Colon (tissue), 2 donors: ENCODE results near the gene CES2.
"Not testable (repeated sequence)": the region's sequence is repeated elsewhere in the genome, so short reads cannot be mapped to it uniquely, and the experiment has no call there.

ENCODE experiments used
- FAIRE-seq: peaks from 2 replicates; lab custom pipeline; 2012; peaks lifted over from hg19 to GRCh38; lab: Jason Lieb, UNC
- donor health status: control.
- donor health status: control.

CES2 gene, protein sequence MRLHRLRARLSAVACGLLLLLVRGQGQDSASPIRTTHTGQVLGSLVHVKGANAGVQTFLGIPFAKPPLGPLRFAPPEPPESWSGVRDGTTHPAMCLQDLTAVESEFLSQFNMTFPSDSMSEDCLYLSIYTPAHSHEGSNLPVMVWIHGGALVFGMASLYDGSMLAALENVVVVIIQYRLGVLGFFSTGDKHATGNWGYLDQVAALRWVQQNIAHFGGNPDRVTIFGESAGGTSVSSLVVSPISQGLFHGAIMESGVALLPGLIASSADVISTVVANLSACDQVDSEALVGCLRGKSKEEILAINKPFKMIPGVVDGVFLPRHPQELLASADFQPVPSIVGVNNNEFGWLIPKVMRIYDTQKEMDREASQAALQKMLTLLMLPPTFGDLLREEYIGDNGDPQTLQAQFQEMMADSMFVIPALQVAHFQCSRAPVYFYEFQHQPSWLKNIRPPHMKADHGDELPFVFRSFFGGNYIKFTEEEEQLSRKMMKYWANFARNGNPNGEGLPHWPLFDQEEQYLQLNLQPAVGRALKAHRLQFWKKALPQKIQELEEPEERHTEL

GRCh38 chr16:66935314-66936011 lies at the start of gene CES2:
Gene CES2 (plus strand): TSS chr16:66935516. CDS start chr16:66935636, 120 bp downstream.
- no peak for FAIRE-seq

DNA sequence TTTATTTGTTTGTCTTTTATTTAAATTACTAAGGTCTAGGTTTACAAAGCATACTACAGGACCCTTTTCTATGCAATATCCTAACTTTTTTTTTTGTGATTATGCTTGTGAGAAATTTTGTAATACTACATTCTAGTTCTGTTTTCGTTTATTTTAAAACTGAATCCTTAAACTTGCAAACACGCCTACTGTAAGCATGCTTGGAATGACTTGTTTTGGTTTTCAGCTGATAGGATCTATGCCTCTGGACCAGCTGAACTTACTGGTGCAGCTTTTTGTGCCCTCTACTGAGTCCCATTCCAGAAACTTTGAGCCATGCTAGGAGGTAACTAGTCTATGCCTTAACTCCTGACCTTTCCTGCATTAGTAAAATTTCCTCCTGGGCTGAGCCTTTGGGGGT lies 49.0 kb upstream of the CES2 start:
- FAIRE-seq = no peak

DNA sequence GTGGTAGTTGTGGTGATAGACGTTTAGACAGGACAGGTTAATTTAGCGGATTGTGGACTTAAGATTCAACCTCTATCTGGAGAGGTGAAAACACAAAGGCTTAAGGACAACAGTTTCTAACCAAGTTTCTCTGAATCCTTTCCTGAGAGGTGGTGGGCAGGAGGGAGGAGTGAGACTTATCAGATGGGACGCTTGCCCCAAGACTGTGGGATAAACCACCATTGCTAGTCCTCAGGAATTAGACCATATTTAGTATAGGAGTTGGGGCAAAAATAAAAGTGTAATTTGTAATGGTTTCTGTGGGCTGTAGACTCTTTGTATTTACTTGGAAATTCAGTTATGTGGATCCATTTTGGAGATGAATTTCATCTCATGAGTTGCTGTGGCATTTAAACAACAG lies 48.4 kb upstream of the CES2 start:
- no peak for FAIRE-seq

GRCh38 chr16:66888647-66889615 lies 46.4 kb upstream of the CES2 start:
- no peak for FAIRE-seq

GRCh38 chr16:66889622-66890021 lies 45.7 kb upstream of the CES2 start:
- FAIRE-seq = no peak

GRCh38 chr16:66890799-66891198 lies 44.5 kb upstream of the CES2 start:
- FAIRE-seq = no peak

- FAIRE-seq = no peak
Measured at GRCh38 chr16:66891360-66891759, 44.0 kb upstream of the CES2 start.

DNA sequence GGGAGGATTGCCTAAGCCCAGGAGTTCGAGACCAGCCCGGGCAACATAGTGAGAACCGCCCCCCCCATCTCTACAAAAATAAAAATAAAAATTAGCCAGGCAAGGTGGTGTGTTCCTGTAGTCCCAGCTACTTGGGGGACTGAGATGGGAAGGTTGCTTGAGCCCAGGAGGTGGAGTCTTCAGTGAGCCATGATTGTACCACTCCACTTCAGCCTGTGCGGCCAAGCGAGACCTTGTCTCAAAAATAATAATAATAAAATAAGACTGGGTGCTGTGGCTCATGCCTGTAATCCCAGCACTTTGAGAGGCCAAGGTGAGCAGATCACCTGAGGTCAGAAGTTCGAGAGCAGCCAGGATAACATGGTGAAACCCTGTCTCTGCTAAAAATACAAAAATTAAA lies 43.5 kb upstream of the CES2 start:
- no peak for FAIRE-seq

DNA sequence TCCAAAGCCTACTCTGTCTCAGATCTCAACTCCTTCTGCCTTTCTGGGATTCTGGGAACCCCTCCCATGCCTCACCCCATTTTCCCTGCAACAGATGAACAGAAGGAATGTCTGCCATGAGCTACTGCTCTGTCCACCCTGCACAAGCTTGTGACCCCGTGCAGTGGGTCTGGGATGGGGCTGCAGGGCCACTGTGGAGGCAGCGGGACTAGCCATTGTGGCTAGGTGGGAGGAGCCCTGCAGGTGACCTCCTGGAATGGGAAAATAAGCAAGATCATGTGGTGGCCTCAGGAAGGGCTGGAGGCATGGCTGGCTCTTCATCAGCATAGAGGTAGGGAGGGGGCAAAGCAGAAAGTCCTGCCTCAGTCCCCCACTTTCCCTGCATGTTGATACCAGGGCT lies 41.3 kb upstream of the CES2 start:
- FAIRE-seq = no peak

- no peak for FAIRE-seq
Measured at GRCh38 chr16:66894948-66895688, 40.2 kb upstream of the CES2 start.

DNA sequence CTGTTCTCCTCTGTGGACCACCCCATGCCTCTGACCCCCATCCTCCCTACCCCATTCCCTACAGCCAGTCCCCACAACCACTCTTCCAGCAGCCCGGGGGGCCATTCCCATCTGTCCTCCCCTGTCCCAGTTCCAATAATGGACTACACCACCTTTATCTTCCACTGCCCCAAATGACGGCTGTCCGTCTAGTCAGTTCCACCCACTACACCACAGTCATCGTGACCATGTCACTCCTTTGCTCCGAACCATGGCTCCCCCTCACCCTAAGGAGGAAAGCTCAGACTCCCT lies 39.7 kb upstream of the CES2 start:
- FAIRE-seq = no peak

DNA sequence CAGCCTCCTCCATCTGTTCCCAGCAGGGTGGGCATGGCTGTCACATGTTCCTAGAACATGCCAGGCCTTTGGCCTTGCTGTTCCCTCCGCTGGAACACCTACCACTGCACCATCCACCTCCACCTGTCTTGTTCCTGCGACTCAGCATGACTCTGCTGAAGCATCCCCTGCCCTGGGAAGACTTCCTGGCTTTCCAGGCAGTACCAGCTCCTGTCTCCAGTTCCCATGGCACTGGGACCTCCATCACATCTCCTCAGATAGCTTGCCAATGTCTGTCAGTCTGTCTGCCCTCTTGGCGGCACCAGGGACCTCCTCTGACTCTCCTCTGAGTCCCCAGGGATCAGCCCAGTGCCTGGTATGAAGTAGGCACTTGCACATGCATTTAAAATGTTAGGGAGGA lies 39.3 kb upstream of the CES2 start:
- FAIRE-seq = no peak

- not testable (repeated sequence) for FAIRE-seq
Measured at GRCh38 chr16:66896682-66897081, 38.6 kb upstream of the CES2 start.

GRCh38 chr16:66898207-66898606 lies 37.1 kb upstream of the CES2 start:
- FAIRE-seq = no peak

- no peak for FAIRE-seq
Measured at GRCh38 chr16:66898933-66899309, 36.4 kb upstream of the CES2 start.

GRCh38 chr16:66899310-66899944 lies 35.9 kb upstream of the CES2 start:
- no peak for FAIRE-seq

- no peak for FAIRE-seq
Measured at GRCh38 chr16:66899945-66900710, 35.2 kb upstream of the CES2 start.

- no peak for FAIRE-seq
Measured at GRCh38 chr16:66900721-66901441, 34.4 kb upstream of the CES2 start.

DNA sequence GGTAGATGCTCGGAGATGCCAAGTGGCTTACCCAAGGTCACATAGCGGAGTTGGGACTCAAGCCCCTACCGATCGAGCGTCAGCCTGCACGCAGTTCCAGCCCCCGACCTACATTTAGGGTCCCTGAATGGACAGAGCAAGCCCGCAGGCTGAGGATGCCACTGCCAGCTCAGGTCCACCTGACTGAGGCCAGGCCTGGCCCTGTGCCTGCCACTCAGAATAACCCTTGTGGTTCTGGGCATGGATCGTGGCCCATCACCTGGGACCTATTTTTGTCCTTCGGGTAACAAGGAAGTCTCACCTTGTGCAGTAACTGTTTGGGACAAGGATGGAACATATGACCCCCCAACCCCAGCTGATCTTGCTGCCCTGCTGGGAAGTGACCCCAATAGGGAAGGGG lies 33.7 kb upstream of the CES2 start:
- no peak for FAIRE-seq
